ENCODE measurements around the gene PAK5.

PAK5 gene

GRCh38 chr20:9577397-9577796 lies 261.5 kb downstream of the PAK5 start:
- no peaks in the 10 kb centered on the region for H3K36me3 Mint-ChIP-seq (ENCODE audit: low read depth)

GRCh38 chr20:9576695-9577094 lies 262.2 kb downstream of the PAK5 start:
- Mint-ChIP-seq H3K4me1 (ENCODE audit: low read depth) (no peaks in the 10 kb centered on the region), H3K9me3 (no peaks in the 10 kb centered on the region), H3K4me3 (no peak overlapping the region), H3K27ac (no peak overlapping the region), H3K27me3 (ENCODE audit: low read depth) (no peaks in the 10 kb centered on the region), H3K36me3 (ENCODE audit: low read depth) (no peaks in the 10 kb centered on the region)

More at GRCh38 chr20:9577397-9577796, 261.5 kb downstream of the PAK5 start:
- H3K9me3 Mint-ChIP-seq = no peaks in the 10 kb centered on the region
- no peaks in the 10 kb centered on the region for H3K27me3 Mint-ChIP-seq (ENCODE audit: low read depth)
- H3K4me3 Mint-ChIP-seq = no peak overlapping the region
- H3K4me1 Mint-ChIP-seq (ENCODE audit: low read depth) = no peaks in the 10 kb centered on the region
- H3K27ac Mint-ChIP-seq = no peak overlapping the region

- H3K27ac Mint-ChIP-seq = no peak overlapping the region
- no peak overlapping the region for H3K4me3 Mint-ChIP-seq
- no peaks in the 10 kb centered on the region for H3K36me3 Mint-ChIP-seq (ENCODE audit: low read depth)
Observed at GRCh38 chr20:9575836-9576235, 263.0 kb downstream of the PAK5 start.

GRCh38 chr20:9574776-9575175 lies 264.1 kb downstream of the PAK5 start:
- Mint-ChIP-seq H3K4me1 (ENCODE audit: low read depth) (no peaks in the 10 kb centered on the region), H3K9me3 (no peaks in the 10 kb centered on the region), H3K36me3 (ENCODE audit: low read depth) (no peaks in the 10 kb centered on the region), H3K27me3 (ENCODE audit: low read depth) (no peaks in the 10 kb centered on the region), H3K4me3 (no peak overlapping the region), H3K27ac (no peak overlapping the region)

More at GRCh38 chr20:9575836-9576235, 263.0 kb downstream of the PAK5 start:
- Mint-ChIP-seq H3K9me3 (no peaks in the 10 kb centered on the region), H3K27me3 (ENCODE audit: low read depth) (no peaks in the 10 kb centered on the region), H3K4me1 (ENCODE audit: low read depth) (no peaks in the 10 kb centered on the region)

GRCh38 chr20:9574181-9574580 lies 264.7 kb downstream of the PAK5 start:
- H3K36me3 Mint-ChIP-seq (ENCODE audit: low read depth) = no peaks in the 10 kb centered on the region
- H3K4me3 Mint-ChIP-seq = no peak overlapping the region
- H3K27ac Mint-ChIP-seq = no peak overlapping the region
- no peaks in the 10 kb centered on the region for H3K4me1 Mint-ChIP-seq (ENCODE audit: low read depth)
- no peaks in the 10 kb centered on the region for H3K9me3 Mint-ChIP-seq
- no peaks in the 10 kb centered on the region for H3K27me3 Mint-ChIP-seq (ENCODE audit: low read depth)

- Mint-ChIP-seq H3K4me3 (no peak overlapping the region), H3K9me3 (no peaks in the 10 kb centered on the region), H3K27me3 (ENCODE audit: low read depth) (no peaks in the 10 kb centered on the region), H3K36me3 (ENCODE audit: low read depth) (no peaks in the 10 kb centered on the region), H3K4me1 (ENCODE audit: low read depth) (no peaks in the 10 kb centered on the region), H3K27ac (no peak overlapping the region)
Observed at GRCh38 chr20:9573335-9574151, 265.3 kb downstream of the PAK5 start.

- H3K9me3 Mint-ChIP-seq = no peaks in the 10 kb centered on the region
- H3K27ac Mint-ChIP-seq = no peak overlapping the region
- H3K4me1 Mint-ChIP-seq (ENCODE audit: low read depth) = no peaks in the 10 kb centered on the region
- H3K36me3 Mint-ChIP-seq (ENCODE audit: low read depth) = no peaks in the 10 kb centered on the region
- H3K27me3 Mint-ChIP-seq (ENCODE audit: low read depth) = no peaks in the 10 kb centered on the region
- H3K4me3 Mint-ChIP-seq = no peak overlapping the region
Observed at GRCh38 chr20:9572670-9573069, 266.2 kb downstream of the PAK5 start.

- H3K4me1 Mint-ChIP-seq (ENCODE audit: low read depth) = no peaks in the 10 kb centered on the region
- H3K27me3 Mint-ChIP-seq (ENCODE audit: low read depth) = no peaks in the 10 kb centered on the region
- H3K36me3 Mint-ChIP-seq (ENCODE audit: low read depth) = no peaks in the 10 kb centered on the region
- H3K27ac Mint-ChIP-seq = no peak overlapping the region
- H3K9me3 Mint-ChIP-seq = no peaks in the 10 kb centered on the region
- H3K4me3 Mint-ChIP-seq = no peak overlapping the region
Observed at GRCh38 chr20:9571783-9572182, 267.1 kb downstream of the PAK5 start.

- Mint-ChIP-seq H3K4me3 (no peak overlapping the region), H3K36me3 (ENCODE audit: low read depth) (no peaks in the 10 kb centered on the region), H3K27me3 (ENCODE audit: low read depth) (no peaks in the 10 kb centered on the region), H3K27ac (no peak overlapping the region), H3K9me3 (no peaks in the 10 kb centered on the region), H3K4me1 (ENCODE audit: low read depth) (no peaks in the 10 kb centered on the region)
Observed at GRCh38 chr20:9570612-9571011, 268.3 kb downstream of the PAK5 start.

GRCh38 chr20:9566977-9567376 lies 271.9 kb downstream of the PAK5 start:
- no peak overlapping the region for H3K27ac Mint-ChIP-seq
- H3K9me3 Mint-ChIP-seq = no peaks in the 10 kb centered on the region
- no peaks in the 10 kb centered on the region for H3K4me1 Mint-ChIP-seq (ENCODE audit: low read depth)
- H3K27me3 Mint-ChIP-seq (ENCODE audit: low read depth) = no peaks in the 10 kb centered on the region
- no peaks in the 10 kb centered on the region for H3K36me3 Mint-ChIP-seq (ENCODE audit: low read depth)
- H3K4me3 Mint-ChIP-seq = no peak overlapping the region

- Mint-ChIP-seq H3K36me3 (ENCODE audit: low read depth) (no peaks in the 10 kb centered on the region), H3K27me3 (ENCODE audit: low read depth) (no peaks in the 10 kb centered on the region), H3K27ac (no peak overlapping the region), H3K9me3 (no peaks in the 10 kb centered on the region), H3K4me1 (ENCODE audit: low read depth) (no peaks in the 10 kb centered on the region), H3K4me3 (no peak overlapping the region)
Observed at GRCh38 chr20:9565910-9566550, 272.8 kb downstream of the PAK5 start.

GRCh38 chr20:9557411-9557810 lies 281.5 kb downstream of the PAK5 start:
- H3K9me3 Mint-ChIP-seq = no peaks in the 10 kb centered on the region
- H3K4me1 Mint-ChIP-seq (ENCODE audit: low read depth) = no peaks in the 10 kb centered on the region
- no peak overlapping the region for H3K27ac Mint-ChIP-seq
- no peak overlapping the region for H3K4me3 Mint-ChIP-seq
- H3K36me3 Mint-ChIP-seq (ENCODE audit: low read depth) = no peaks in the 10 kb centered on the region
- no peaks in the 10 kb centered on the region for H3K27me3 Mint-ChIP-seq (ENCODE audit: low read depth)

GRCh38 chr20:9555781-9556180 lies 283.1 kb downstream of the PAK5 start:
- H3K4me1 Mint-ChIP-seq (ENCODE audit: low read depth) = no peaks in the 10 kb centered on the region
- H3K9me3 Mint-ChIP-seq = no peaks in the 10 kb centered on the region
- no peak overlapping the region for H3K27ac Mint-ChIP-seq
- no peaks in the 10 kb centered on the region for H3K27me3 Mint-ChIP-seq (ENCODE audit: low read depth)
- H3K4me3 Mint-ChIP-seq = no peak overlapping the region
- H3K36me3 Mint-ChIP-seq (ENCODE audit: low read depth) = no peaks in the 10 kb centered on the region

- no peak overlapping the region for H3K27ac Mint-ChIP-seq
- no peaks in the 10 kb centered on the region for H3K36me3 Mint-ChIP-seq (ENCODE audit: low read depth)
- H3K9me3 Mint-ChIP-seq = no peaks in the 10 kb centered on the region
- H3K4me1 Mint-ChIP-seq (ENCODE audit: low read depth) = no peaks in the 10 kb centered on the region
- H3K4me3 Mint-ChIP-seq = no peak overlapping the region
- H3K27me3 Mint-ChIP-seq (ENCODE audit: low read depth) = no peaks in the 10 kb centered on the region
Observed at GRCh38 chr20:9551808-9552550, 286.9 kb downstream of the PAK5 start.

GRCh38 chr20:9550871-9551270 lies 288.0 kb downstream of the PAK5 start:
- no peaks in the 10 kb centered on the region for H3K4me1 Mint-ChIP-seq (ENCODE audit: low read depth)
- H3K9me3 Mint-ChIP-seq = no peaks in the 10 kb centered on the region

More at GRCh38 chr20:9550871-9551270, 288.0 kb downstream of the PAK5 start:
- Mint-ChIP-seq H3K27me3 (ENCODE audit: low read depth) (no peaks in the 10 kb centered on the region), H3K4me3 (no peak overlapping the region), H3K36me3 (ENCODE audit: low read depth) (no peaks in the 10 kb centered on the region), H3K27ac (no peak overlapping the region)
